Gastroesophageal sphincter (tissue), 4 donors: ENCODE measurements around the gene ELOVL5. TPM values are rescaled to one million over a fixed set of nuclear protein-coding genes. Genes with fewer than 3 reads are reported as not detected.
A peak's percentile ranks its signal among the peaks of the same experiment; 100 is the strongest.

Experiments used
- ATAC-seq: fragments of 150-250 bp; one replicate; pipeline ENCODE4 v1.9.1; 2016; ENCODE audit warnings: mild to moderate bottlenecking, moderate library complexity
- H3K27ac ChIP-seq, 4 donors: fragments of 200-600 bp; sonication (generic) in 3 of 4; 1 replicate in 3 of 4; 2 replicates in 1 of 4; pipeline ENCODE4 v1.5.1; 2016 to 2019
- H3K27me3 ChIP-seq: fragments of 200-600 bp; sonication (generic); one replicate; pipeline ENCODE4 v1.5.1; 2019
- H3K36me3 ChIP-seq, 2 donors: fragments of 200-600 bp; sonication (generic); one replicate each; pipeline ENCODE4 v1.5.1; 2019; ENCODE audit warnings: control low read depth in 1 of 2
- H3K4me1 ChIP-seq, 3 donors: fragments of 200-600 bp; sonication (generic); 1 replicate in 2 of 3; 2 replicates in 1 of 3; pipeline ENCODE4 v1.5.1; 2016 to 2019; ENCODE audit warnings: control low read depth in 2 of 3
- H3K4me3 ChIP-seq, 2 donors: fragments of 200-600 bp; sonication (generic); one replicate each; pipeline ENCODE4 v1.5.1; 2019; ENCODE audit warnings: mild to moderate bottlenecking in 1 of 2, moderate library complexity in 1 of 2
- H3K9me3 ChIP-seq, 3 donors: fragments of 200-600 bp; sonication (generic); one replicate each; pipeline ENCODE4 v1.5.1; 2017 to 2019; ENCODE audit warnings: control low read depth in 2 of 3
- EP300 ChIP-seq: sonication (generic); formaldehyde crosslinking; IDR thresholded peaks from one replicate; pipeline ENCODE4 v1.6.1; 2017; ENCODE audit warnings: antibody characterized with exemption, mild to moderate bottlenecking
- POLR2A ChIP-seq, 2 donors: fragments of 450-650 bp; IDR thresholded peaks; one replicate each; pipeline ENCODE4 v1.6.1; 2017; ENCODE audit warnings: antibody characterized with exemption in 2 of 2, mild to moderate bottlenecking in 2 of 2, moderate library complexity in 1 of 2
- POLR2AphosphoS5 ChIP-seq: sonication (generic); formaldehyde crosslinking; IDR thresholded peaks from one replicate; pipeline ENCODE4 v1.6.1; 2017; ENCODE audit warnings: antibody characterized with exemption
- WGBS, 2 donors: methylation state at CpG; one replicate each; pipeline ENCODE4 v1.1.5; 2018; ENCODE audit warnings: low coverage in 1 of 2; 5-methylcytosine and 5-hydroxymethylcytosine counted together
- total RNA-seq, 4 donors: library from RNA; depleted of rRNA; stranded (reverse); fragments of >200 nt; gene quantifications; one replicate each; pipeline ENCODE4 v1.1.0, GENCODE V29; 2016
- TF ChIP-seq, protein P1 (sequence below), 4 experiments: fragments of 200-600 bp in 2 of 4; fragments of 450-650 bp in 2 of 4; sonication (generic) in 1 of 4; IDR thresholded peaks; one replicate each; pipeline ENCODE4 v1.5.1; 2017 to 2019; ENCODE audit warnings: antibody characterized with exemption in 4 of 4, mild to moderate bottlenecking in 2 of 4, moderate library complexity in 2 of 4

ELOVL5 gene
- total RNA-seq, 4 donors from 2014 or later: 51.5 to 94.6 (median 64.6) TPM

DNA sequence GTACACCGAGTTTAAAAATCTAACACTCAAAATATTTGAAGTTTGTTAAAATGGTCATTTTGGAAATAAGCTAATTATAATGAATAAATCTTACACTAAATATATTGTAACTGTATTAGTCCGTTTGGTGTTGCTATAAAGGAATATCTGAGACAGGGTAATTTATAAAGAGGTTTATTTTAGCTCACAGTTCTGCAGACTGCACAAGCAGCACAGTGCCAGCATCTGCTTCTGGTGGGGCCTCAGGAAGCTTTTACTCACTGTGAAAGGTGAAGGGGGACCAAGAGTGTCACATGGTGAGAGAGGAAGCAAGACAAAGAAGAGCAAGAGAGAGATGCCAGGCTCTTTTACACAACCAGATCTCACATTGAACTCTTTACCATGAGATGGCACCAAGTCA, 17.1 kb downstream of the ELOVL5 start:
- Histone ChIP-seq H3K27ac (no peak overlapping the region), H3K36me3 (no peaks in the 10 kb centered on the region), H3K4me1 (peaks cover 10 to 61% (median 13%) of the 10 kb centered on the region in 3 donors), H3K4me3 (no peak overlapping the region), H3K9me3 (no peaks in the 10 kb centered on the region), H3K27me3 (no peaks in the 10 kb centered on the region)
- WGBS, 2 donors: 68 to 79% methylated on average over 2 of the region's 2 CpGs
- TF ChIP-seq, protein P1, sequence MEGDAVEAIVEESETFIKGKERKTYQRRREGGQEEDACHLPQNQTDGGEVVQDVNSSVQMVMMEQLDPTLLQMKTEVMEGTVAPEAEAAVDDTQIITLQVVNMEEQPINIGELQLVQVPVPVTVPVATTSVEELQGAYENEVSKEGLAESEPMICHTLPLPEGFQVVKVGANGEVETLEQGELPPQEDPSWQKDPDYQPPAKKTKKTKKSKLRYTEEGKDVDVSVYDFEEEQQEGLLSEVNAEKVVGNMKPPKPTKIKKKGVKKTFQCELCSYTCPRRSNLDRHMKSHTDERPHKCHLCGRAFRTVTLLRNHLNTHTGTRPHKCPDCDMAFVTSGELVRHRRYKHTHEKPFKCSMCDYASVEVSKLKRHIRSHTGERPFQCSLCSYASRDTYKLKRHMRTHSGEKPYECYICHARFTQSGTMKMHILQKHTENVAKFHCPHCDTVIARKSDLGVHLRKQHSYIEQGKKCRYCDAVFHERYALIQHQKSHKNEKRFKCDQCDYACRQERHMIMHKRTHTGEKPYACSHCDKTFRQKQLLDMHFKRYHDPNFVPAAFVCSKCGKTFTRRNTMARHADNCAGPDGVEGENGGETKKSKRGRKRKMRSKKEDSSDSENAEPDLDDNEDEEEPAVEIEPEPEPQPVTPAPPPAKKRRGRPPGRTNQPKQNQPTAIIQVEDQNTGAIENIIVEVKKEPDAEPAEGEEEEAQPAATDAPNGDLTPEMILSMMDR (IDR thresholded peaks at IDR 0.05): no peak
- TF ChIP-seq POLR2AphosphoS5: no peak
- TF ChIP-seq POLR2A (IDR thresholded peaks at IDR 0.05): no peak
- no peak for TF ChIP-seq EP300
- ATAC-seq: no peak

DNA sequence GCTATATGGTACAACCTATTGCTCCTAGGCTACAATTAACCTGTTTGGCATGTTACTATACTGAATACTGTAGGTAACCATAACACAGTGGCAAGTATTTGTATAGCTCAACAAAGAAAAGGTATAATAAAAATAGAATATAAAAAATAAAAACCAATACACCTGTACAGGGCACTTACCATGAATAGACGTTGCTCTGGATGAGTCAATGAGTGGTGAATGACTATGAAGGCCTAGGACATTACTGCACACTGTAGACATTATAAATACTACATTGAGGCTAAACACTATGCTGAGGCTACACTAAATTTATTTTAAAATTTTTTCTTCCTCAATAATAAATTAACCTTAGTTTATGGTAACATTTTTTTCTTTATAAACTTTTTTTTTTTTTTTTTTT, 18.6 kb downstream of the ELOVL5 start:
- WGBS, 2 donors: 86 to 93% methylated on average over 1 of the region's 1 CpG
- Histone ChIP-seq H3K4me3 (no peak overlapping the region), H3K36me3 (no peaks in the 10 kb centered on the region), H3K9me3 (no peaks in the 10 kb centered on the region), H3K27me3 (no peaks in the 10 kb centered on the region), H3K4me1 (peaks cover 12 to 62% (median 13%) of the 10 kb centered on the region in 3 donors), H3K27ac (no peak overlapping the region)
- ATAC-seq: no peak
- TF ChIP-seq EP300 (no peak), POLR2AphosphoS5 (no peak), POLR2A (IDR thresholded peaks at IDR 0.05) (no peak)
- TF ChIP-seq, protein P1 (IDR thresholded peaks at IDR 0.05): no peak

DNA sequence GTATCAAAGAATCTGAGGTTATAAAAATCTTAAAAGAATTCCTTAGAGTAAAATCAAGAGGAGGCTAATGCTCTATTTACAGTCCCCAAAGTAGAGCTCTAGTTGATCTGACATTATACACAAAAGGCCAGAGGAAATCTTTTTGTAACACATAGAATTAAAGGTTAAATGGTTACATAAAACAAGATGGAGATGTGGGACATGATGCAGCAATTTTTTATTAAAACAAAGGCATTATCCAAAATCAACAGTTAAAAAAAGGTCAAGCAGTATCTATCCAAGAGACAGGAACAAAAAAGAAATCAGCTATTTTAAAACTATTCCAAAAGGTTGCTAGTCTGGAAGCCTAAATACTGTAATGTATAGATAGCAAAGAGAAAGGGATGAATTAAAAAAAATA, 20.4 kb downstream of the ELOVL5 start:
- Histone ChIP-seq H3K4me1 (peaks cover 12 to 50% (median 13%) of the 10 kb centered on the region in 3 donors), H3K27ac (no peak overlapping the region), H3K27me3 (no peaks in the 10 kb centered on the region), H3K4me3 (no peak overlapping the region), H3K9me3 (no peaks in the 10 kb centered on the region), H3K36me3 (no peaks in the 10 kb centered on the region)
- no peak for ATAC-seq
- TF ChIP-seq, protein P1 (IDR thresholded peaks at IDR 0.05): no peak
- TF ChIP-seq POLR2A (IDR thresholded peaks at IDR 0.05): no peak
- TF ChIP-seq POLR2AphosphoS5: no peak
- no peak for TF ChIP-seq EP300

DNA sequence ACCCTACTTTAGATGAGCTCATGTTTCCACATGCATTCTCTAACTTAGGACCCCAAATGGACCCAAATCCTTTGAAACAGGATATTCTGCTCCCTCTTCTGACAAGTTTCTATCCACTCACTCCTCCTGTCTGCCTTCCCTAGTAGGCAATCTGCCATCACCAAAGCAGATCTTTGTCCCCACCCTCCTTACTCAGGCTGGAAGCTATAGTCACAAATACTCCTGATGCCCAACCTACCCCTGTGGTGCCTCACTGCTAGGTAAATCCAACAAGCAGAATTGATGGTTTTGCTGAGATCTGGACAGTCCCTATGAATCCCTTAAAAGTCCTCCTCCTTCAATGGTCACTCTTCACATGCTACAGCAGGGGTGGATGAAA, 21.7 kb downstream of the ELOVL5 start:
- TF ChIP-seq, protein P1 (IDR thresholded peaks at IDR 0.05): no peak
- TF ChIP-seq POLR2A (IDR thresholded peaks at IDR 0.05): no peak
- no peak for TF ChIP-seq EP300
- no peak for TF ChIP-seq POLR2AphosphoS5
- no peak overlapping the region for H3K4me3 ChIP-seq
- no peak for ATAC-seq
- no peaks in the 10 kb centered on the region for H3K36me3 ChIP-seq
- H3K27me3 ChIP-seq: no peaks in the 10 kb centered on the region
- no peaks in the 10 kb centered on the region for H3K9me3 ChIP-seq
- peak overlapping the region; percentile 35 to 84 (median 74) for H3K27ac ChIP-seq
- peaks cover 17 to 55% (median 19%) of the 10 kb centered on the region in 3 donors for H3K4me1 ChIP-seq

DNA sequence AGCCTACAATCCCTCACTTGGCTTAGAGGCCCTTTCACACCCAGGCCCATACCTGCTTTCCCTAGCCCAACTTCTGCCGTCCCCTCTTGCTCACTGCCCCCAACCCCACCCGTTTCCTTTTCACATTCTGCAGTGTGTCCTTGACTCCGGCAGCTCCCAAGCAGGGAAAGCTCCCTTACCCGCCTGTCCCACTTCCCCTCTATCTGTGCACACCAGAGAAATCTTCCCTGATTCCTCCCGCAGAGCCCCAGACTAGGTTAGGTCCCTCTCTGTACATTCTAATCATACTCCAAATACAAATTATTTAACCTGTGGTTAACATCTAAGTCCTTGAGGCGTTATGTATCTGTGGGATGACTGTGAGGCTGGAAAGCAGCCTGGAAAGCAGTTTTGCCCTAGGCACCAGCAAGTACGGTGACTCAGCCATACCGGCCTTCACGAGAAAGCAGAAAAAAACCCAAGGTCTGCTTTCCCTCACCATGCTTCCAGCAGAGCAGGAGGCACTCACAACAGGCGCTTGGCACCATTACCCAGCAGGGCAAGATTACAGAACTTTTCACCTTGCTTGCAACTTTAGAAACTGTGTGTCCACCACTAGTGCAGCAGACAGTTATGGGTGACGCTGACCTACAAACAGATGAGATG, 22.3 kb downstream of the ELOVL5 start:
- WGBS, 2 donors: 36 to 37% methylated on average over 3 to 11 of the region's 11 CpGs

More for the DNA sequence above, 22.3 kb downstream of the ELOVL5 start:
- H3K36me3 ChIP-seq: no peaks in the 10 kb centered on the region
- no peaks in the 10 kb centered on the region for H3K9me3 ChIP-seq
- no peaks in the 10 kb centered on the region for H3K27me3 ChIP-seq
- no peak overlapping the region for H3K4me3 ChIP-seq
- H3K27ac ChIP-seq: peak overlapping the region; percentile 35 to 84 (median 74)
- peak; percentile 83 for ATAC-seq
- TF ChIP-seq POLR2AphosphoS5 (peak; percentile 39), POLR2A (IDR thresholded peaks at IDR 0.05) (no peak)
- peaks cover 21 to 60% (median 21%) of the 10 kb centered on the region in 3 donors for H3K4me1 ChIP-seq
